Measurements from ENCODE around the gene RHBDD1.

RHBDD1 gene

GRCh38 chr2:226874749-226875148, 38.9 kb downstream of the RHBDD1 start:
- no peak for TF ChIP-seq CTCF (conservative IDR thresholded peaks at IDR 0.05; ENCODE audit: low read depth, low read length)
- no peak overlapping the region for H3K4me3 ChIP-seq (ENCODE audit: low read depth, low read length)
- DNase-seq (ENCODE audit: low read depth) = no peak

GRCh38 chr2:226875438-226876225, 39.8 kb downstream of the RHBDD1 start:
- no peak overlapping the region for H3K4me3 ChIP-seq (ENCODE audit: low read depth, low read length)
- TF ChIP-seq CTCF (conservative IDR thresholded peaks at IDR 0.05; ENCODE audit: low read depth, low read length) = no peak
- DNase-seq (ENCODE audit: low read depth) = no peak

- no peak overlapping the region for H3K4me3 ChIP-seq (ENCODE audit: low read depth, low read length)
- TF ChIP-seq CTCF (conservative IDR thresholded peaks at IDR 0.05; ENCODE audit: low read depth, low read length) = no peak
- no peak for DNase-seq (ENCODE audit: low read depth)
These were observed 41.6 kb downstream of the RHBDD1 start for GRCh38 chr2:226877491-226877890.

- no peak overlapping the region for H3K4me3 ChIP-seq (ENCODE audit: low read depth, low read length)
- TF ChIP-seq CTCF (conservative IDR thresholded peaks at IDR 0.05; ENCODE audit: low read depth, low read length) = no peak
These were observed 45.4 kb downstream of the RHBDD1 start for GRCh38 chr2:226881287-226881686.

GRCh38 chr2:226882606-226883005, 46.8 kb downstream of the RHBDD1 start:
- no peak for TF ChIP-seq CTCF (conservative IDR thresholded peaks at IDR 0.05; ENCODE audit: low read depth, low read length)
- no peak for DNase-seq (ENCODE audit: low read depth)

More at GRCh38 chr2:226881287-226881686, 45.4 kb downstream of the RHBDD1 start:
- DNase-seq (ENCODE audit: low read depth) = no peak

GRCh38 chr2:226883296-226883795, 47.5 kb downstream of the RHBDD1 start:
- TF ChIP-seq CTCF (conservative IDR thresholded peaks at IDR 0.05; ENCODE audit: low read depth, low read length) = no peak
- no peak for DNase-seq (ENCODE audit: low read depth)
- no peak overlapping the region for H3K4me3 ChIP-seq (ENCODE audit: low read depth, low read length)

More at GRCh38 chr2:226882606-226883005, 46.8 kb downstream of the RHBDD1 start:
- H3K4me3 ChIP-seq (ENCODE audit: low read depth, low read length) = no peak overlapping the region

GRCh38 chr2:226884166-226884565, 48.3 kb downstream of the RHBDD1 start:
- no peak for TF ChIP-seq CTCF (conservative IDR thresholded peaks at IDR 0.05; ENCODE audit: low read depth, low read length)

More at GRCh38 chr2:226884166-226884565, 48.3 kb downstream of the RHBDD1 start:
- no peak for DNase-seq (ENCODE audit: low read depth)
- no peak overlapping the region for H3K4me3 ChIP-seq (ENCODE audit: low read depth, low read length)

Data from choroid plexus epithelial cell (primary cell).